GM13976 (cell line): ENCODE data around the gene QDPR.

ENCODE experiments used
- DNase-seq: peaks from one replicate; pipeline ENCODE4 v3.0.0; 2012; ENCODE audit warnings: low spot score
- in situ Hi-C: fragments of 300-500 bp; cut with MboI; formaldehyde crosslinking; loops from one replicate; pipeline ENCODE4 v1.12.0; 2022; ENCODE audit warnings: low sequenced_read_pairs, mixed read lengths, inconsistent platforms; ENCODE audit not compliant: unreplicated experiment
- TF ChIP-seq, protein P1 (sequence below): IDR thresholded peaks from 2 replicates; pipeline ENCODE4 v1.5.1; 2012; ENCODE audit warnings: borderline replicate concordance, mild to moderate bottlenecking; ENCODE audit not compliant: insufficient read depth; ENCODE audit errors: extremely low read depth, missing control alignments, control extremely low read depth

The QDPR gene

DNA sequence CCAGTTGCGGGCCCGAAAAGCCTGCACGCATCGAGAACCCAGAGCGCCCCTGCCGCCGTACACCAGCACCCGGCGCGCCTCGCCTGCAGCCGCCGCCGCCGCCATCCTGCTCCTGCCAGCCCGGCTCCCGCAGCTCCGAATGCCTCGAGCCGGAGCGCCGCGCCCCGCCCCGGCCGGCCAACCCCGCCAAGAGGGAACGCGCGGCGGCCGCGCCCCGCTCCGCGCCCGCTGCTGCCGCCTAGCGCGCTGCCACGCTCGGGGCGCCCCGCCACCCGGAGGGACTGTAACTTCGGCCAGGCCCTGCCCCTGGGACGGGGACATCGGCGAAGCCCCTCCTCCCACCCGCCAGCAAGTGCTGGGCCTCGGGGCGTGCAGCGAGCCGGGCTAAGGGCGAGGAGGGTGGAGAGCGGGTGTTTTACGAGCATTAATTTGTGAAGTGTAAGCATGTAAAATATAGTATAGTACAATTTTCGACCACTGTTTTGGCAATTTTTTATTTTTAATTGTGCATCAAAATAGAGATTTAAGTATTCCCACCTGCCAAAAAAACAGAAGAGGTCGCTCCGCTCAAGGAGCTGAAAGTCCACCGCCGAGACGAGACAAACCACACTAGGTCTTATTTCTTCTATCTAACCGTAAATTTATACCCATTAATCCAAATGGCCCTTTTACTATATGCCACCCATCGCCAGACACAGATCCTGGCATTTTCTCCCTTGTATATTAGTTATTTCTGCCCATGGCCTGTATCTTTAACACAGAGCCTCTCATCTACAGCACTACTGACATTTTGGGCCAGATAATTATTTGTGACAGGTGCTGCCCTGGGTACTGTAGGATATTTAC lies at the start of gene QDPR:
Gene QDPR, minus strand, starts transcription at position 141 of the 846 bp plus-strand sequence. Its CDS starts 36 bp downstream, at position 105.
- TF ChIP-seq, protein P1, sequence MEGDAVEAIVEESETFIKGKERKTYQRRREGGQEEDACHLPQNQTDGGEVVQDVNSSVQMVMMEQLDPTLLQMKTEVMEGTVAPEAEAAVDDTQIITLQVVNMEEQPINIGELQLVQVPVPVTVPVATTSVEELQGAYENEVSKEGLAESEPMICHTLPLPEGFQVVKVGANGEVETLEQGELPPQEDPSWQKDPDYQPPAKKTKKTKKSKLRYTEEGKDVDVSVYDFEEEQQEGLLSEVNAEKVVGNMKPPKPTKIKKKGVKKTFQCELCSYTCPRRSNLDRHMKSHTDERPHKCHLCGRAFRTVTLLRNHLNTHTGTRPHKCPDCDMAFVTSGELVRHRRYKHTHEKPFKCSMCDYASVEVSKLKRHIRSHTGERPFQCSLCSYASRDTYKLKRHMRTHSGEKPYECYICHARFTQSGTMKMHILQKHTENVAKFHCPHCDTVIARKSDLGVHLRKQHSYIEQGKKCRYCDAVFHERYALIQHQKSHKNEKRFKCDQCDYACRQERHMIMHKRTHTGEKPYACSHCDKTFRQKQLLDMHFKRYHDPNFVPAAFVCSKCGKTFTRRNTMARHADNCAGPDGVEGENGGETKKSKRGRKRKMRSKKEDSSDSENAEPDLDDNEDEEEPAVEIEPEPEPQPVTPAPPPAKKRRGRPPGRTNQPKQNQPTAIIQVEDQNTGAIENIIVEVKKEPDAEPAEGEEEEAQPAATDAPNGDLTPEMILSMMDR: peak; percentile 66
- peak; percentile 87 for DNase-seq
- in situ Hi-C loops: no loop called here

DNA sequence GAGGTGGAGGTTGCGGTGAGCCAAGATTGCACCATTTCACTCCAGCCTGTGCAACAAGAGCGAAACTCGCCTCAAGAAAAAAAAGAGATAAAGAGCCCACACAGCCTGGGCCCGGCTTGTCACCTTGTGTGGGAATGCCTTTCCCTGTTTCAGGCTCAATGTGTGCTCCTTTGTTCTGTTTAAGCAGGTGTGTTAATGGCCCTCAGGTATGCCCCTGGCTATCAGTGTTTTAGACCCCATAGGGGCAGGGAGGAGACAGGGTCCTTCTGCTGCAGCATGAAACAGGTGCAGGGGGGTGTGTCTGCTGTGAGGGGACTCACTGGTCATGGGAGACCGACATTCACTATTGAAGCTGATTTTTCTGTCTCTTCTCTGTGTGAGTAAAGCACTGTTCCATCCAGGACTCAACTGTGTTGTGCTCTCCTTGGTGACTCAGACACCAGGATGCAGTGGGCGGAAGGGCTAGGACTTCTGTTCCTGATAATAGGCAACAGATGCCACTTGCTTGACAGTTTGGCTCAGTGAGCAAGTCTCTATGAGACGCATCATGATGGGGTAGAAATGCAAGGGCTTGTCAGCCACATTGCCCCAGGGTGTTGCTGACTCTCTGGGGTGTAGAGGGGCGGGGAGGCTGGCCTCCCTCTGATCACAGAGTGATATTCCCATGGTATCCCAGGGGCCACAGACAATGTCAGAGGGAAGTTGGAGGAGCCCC lies 49.5 kb upstream of the QDPR start:
- TF ChIP-seq, protein P1: no peak
- no peak for DNase-seq
- in situ Hi-C loops: loop anchor here (25.0 kb wide), 1 partner anchor 801 kb away; no protein-coding TSS in a partner anchor

- in situ Hi-C loops: loop anchor here (25.0 kb wide), 1 partner anchor 802 kb away; no protein-coding TSS in a partner anchor
Observed at GRCh38 chr4:17560065-17560673, 48.3 kb upstream of the QDPR start.

GRCh38 chr4:17559709-17560048 lies 47.8 kb upstream of the QDPR start:
- TF ChIP-seq, protein P1: no peak
- DNase-seq: no peak
- in situ Hi-C loops: loop anchor here (10.0 to 25.0 kb wide), 3 partner anchors 65 to 803 kb away; no protein-coding TSS in a partner anchor

More at GRCh38 chr4:17560065-17560673, 48.3 kb upstream of the QDPR start:
- DNase-seq: no peak
- TF ChIP-seq, protein P1: no peak

GRCh38 chr4:17558941-17559708 lies 47.2 kb upstream of the QDPR start:
- TF ChIP-seq, protein P1: no peak
- in situ Hi-C loops: loop anchor here (10.0 to 25.0 kb wide), 3 partner anchors 66 to 803 kb away; no protein-coding TSS in a partner anchor
- no peak for DNase-seq

GRCh38 chr4:17557880-17558279 lies 46.0 kb upstream of the QDPR start:
- TF ChIP-seq, protein P1: no peak

More at GRCh38 chr4:17557880-17558279, 46.0 kb upstream of the QDPR start:
- in situ Hi-C loops: loop anchor here (10.0 to 25.0 kb wide), 3 partner anchors 67 to 804 kb away; no protein-coding TSS in a partner anchor
- DNase-seq: no peak
